Measurements from ENCODE around the gene LSP1.
"Not testable (repeated sequence)": the region's sequence is repeated elsewhere in the genome, so short reads cannot be mapped to it uniquely, and the experiment has no call there.

Gene LSP1

DNA sequence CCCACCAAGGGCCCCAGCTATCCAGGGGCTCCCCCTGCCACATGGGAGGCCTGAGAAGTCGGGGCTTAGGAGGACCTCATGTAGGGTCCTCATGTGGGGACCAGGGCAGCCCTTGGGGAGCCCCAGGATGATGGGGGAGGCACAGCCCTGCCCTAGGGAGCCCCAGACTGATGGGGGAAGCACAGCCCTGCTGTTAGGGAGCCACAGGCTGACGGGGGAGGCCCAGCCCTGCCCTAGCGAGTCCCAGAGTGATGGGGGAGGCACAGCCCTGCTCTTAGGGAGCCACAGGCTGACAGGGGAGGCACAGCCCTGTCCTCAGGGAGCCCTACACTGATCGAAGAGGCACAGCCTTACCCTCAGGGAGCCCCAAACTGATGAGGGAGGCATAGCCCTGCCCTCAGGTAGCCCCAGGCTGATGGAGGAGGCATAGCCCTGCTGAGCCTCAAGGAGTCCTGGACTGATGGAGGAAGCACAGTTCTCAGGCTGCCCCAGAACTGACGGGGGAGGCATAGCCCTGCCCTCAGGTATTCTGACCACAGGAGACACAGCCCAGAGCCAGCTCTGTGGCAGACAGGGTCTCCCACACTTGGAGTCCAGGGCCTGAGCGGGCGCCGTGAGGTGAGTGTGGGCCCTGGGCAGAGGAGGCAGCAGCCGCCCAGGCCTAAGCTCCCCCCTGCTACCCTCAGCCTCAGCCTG lies 28.0 kb downstream of the LSP1 start:
- H3K27me3 Mint-ChIP-seq, result no peaks in the 10 kb centered on the region
- H3K27ac Mint-ChIP-seq, result no peak overlapping the region
- CTCF ChIA-PET, result interaction anchor here (1.6 to 2.6 kb wide), 5 partner anchors 10 to 273 kb away, joined by 3 to 22 read pairs (median 7); partner anchors contain the start of genes LSP1, PRR33 and TNNI2
- peaks cover 7% of the 10 kb centered on the region for H3K4me1 Mint-ChIP-seq
- H3K9me3 Mint-ChIP-seq, result no peaks in the 10 kb centered on the region
- no peaks in the 10 kb centered on the region for H3K36me3 Mint-ChIP-seq
- H3K4me3 Mint-ChIP-seq, result no peak overlapping the region
- peak; percentile 20 for DNase-seq

DNA sequence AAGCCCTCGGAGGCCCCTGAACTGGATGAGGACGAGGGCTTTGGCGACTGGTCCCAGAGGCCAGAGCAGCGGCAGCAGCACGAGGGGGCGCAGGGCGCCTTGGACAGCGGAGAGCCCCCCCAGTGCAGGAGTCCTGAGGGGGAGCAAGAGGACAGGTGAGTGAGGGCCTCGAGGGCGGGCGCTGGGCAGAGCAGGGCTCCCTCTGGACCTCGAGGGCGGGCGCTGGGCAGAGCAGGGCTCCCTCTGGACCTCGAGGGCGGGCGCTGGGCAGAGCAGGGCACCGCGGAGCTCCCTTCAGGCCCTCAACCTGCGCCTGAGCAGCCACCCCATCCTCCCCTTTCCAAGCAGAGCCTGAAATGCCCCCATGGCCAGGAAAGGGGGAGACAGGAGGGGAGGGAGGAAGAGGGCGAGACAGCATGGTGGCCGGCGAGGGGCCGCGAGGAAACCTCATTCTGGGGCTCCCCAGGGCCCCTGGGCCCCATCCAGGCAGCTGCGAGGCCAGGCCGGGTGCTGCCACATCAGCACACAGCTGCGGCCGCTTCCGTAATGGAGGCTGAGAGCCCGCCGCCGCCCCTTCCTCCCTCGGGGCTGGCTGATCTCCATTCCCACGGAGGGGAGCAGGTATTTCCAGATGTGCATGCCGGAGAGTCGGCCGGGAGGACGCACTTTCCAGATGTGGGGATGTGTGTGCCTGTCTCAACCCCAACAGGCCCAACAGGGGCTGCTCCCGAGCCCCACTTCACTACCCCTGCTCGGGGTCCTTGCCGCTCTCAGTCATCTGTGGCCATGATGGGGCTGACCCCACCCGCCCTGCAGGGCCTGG lies 28.8 kb downstream of the LSP1 start:
- H3K4me3 Mint-ChIP-seq, result no peak overlapping the region
- DNase-seq, result peak; percentile 23
- H3K27me3 Mint-ChIP-seq, result no peaks in the 10 kb centered on the region
- H3K27ac Mint-ChIP-seq, result no peak overlapping the region
- CTCF ChIA-PET, result interaction anchor here (0.7 to 2.6 kb wide), 25 partner anchors 10 to 272 kb away, joined by 3 to 22 read pairs (median 5); partner anchors contain the start of genes LSP1, MRPL23, PRR33 and TNNI2
- no peaks in the 10 kb centered on the region for H3K36me3 Mint-ChIP-seq
- peaks cover 7% of the 10 kb centered on the region for H3K4me1 Mint-ChIP-seq
- H3K9me3 Mint-ChIP-seq, result no peaks in the 10 kb centered on the region

DNA sequence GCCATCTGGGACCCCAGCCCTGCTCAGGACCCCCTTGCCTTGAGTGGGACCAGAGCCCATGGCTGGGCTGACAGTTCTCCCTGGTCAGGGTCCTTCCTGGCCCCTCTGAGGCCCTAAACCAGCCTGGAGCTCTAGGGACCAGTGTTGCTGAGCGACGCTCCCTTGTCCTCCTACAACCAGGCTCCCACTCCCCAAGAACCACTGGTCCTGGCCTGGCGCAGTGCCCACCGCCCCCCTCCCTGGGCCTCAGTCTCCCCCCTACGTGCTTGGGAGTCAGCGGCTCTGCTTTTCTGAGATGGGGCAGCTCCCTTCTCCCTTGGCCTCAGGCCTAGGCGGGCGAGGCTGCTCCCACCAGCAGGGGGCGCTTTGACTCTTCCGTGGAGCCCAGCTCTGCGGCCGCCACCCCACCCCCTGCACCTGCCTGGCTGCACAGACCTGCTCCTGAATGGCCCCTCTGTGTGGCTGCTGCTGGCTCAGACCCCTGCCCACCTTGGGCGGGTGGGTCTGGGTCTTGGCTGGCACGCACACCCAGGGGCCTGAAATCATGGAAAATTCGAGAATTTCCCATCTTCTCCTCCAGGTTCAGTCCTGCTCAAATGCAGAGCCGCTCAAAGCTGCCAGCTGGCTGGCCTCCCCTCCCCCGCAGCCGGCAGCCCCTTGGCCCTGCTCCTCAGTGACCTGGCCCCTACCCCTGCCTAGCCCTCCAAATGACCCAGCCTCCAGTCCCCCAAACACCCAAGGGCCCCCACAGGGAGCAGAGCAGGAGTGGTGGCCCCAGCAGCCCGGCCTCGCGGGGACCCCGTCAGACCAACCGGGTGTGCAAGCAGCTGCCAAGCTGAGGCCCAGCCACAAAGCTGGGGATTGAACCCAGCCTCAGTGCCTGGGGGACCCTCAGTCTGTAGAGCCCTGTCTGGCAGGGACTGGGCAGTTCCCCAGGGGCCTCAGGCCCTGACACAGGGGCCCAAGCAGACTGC lies 29.7 kb downstream of the LSP1 start:
- peak; percentile 83 for DNase-seq
- CTCF ChIA-PET, result interaction anchor here (0.6 to 2.6 kb wide), 26 partner anchors 9 to 271 kb away, joined by 3 to 22 read pairs (median 5); partner anchors contain the start of genes LSP1, MRPL23, PRR33 and TNNI2
- no peak overlapping the region for H3K27ac Mint-ChIP-seq
- no peaks in the 10 kb centered on the region for H3K9me3 Mint-ChIP-seq
- no peak overlapping the region for H3K4me3 Mint-ChIP-seq
- no peaks in the 10 kb centered on the region for H3K27me3 Mint-ChIP-seq
- H3K36me3 Mint-ChIP-seq, result peaks cover under 1% of the 10 kb centered on the region
- peaks cover 9% of the 10 kb centered on the region for H3K4me1 Mint-ChIP-seq

DNA sequence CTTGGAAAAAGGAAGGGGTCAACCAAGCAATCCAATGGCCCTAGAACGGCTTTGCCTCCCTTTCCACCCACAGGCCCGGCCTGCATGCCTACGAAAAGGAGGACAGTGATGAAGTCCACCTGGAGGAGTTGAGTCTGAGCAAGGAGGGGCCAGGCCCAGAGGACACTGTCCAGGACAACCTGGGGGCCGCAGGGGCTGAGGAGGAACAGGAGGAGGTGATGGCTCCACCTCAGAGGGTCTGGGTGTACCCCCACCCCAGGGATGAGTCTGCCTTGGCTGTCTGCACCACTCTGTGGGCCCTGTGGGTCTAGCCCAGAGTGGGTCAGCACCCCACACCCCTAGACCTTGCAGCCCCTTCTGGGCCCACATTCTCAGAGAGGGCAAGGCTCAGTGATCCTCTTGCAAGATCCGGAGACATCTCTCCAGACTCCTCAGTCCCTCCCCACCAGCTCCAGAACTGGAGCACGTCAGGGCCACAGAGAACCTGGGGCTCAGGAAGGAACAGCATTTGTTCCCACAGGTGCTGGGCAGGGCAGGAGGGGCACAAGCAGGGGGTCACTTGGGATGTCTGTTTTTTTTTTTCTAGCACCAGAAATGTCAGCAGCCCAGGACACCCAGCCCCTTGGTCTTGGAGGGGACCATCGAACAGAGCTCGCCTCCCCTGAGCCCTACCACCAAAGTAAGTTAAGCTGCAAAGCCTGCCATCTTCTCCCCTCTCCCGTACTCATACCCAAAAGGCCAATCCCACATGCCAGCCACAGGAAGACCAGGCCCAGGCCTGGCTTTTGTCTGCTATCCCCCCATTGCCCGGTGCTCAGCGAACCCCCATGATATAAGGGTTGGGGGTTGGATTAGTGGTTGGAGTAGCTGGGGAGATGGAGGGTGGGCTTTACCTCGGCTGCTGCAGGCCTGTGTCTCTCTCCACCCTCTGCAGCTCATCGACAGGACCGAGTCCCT lies 30.7 kb downstream of the LSP1 start:
- CTCF ChIA-PET, result interaction anchor here (1.4 to 2.6 kb wide), 7 partner anchors 13 to 116 kb away, joined by 3 to 22 read pairs (median 8); partner anchors contain the start of gene LSP1
- Mint-ChIP-seq H3K9me3 (no peaks in the 10 kb centered on the region), H3K4me3 (no peak overlapping the region), H3K36me3 (peaks cover 10% of the 10 kb centered on the region), H3K27me3 (no peaks in the 10 kb centered on the region), H3K4me1 (peaks cover 19% of the 10 kb centered on the region), H3K27ac (no peak overlapping the region)
- DNase-seq, result peak; percentile 20

DNA sequence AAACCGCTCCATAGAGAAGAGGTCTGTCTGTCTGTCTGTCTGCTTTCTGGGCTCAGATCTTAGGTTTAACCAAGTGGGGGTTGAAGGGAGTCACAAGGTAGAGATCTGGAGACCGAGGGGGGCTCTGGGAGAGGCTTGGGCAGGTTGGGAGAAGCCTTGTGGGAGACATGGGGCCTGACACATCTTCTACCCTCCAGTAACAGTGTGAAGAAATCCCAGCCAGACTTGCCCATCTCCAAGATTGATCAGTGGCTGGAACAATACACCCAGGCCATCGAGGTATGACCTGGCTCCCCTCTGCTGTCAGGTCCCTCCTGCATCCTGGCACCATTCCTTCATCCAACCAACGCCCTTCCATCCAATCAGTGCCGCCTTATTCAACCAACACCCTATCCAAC lies 31.4 kb downstream of the LSP1 start:
- Mint-ChIP-seq H3K4me3 (no peak overlapping the region), H3K9me3 (no peaks in the 10 kb centered on the region), H3K27me3 (no peaks in the 10 kb centered on the region), H3K36me3 (peaks cover 14% of the 10 kb centered on the region), H3K27ac (no peak overlapping the region), H3K4me1 (peaks cover 24% of the 10 kb centered on the region)
- CTCF ChIA-PET, result no interaction called here
- DNase-seq, result peak; percentile 15

DNA sequence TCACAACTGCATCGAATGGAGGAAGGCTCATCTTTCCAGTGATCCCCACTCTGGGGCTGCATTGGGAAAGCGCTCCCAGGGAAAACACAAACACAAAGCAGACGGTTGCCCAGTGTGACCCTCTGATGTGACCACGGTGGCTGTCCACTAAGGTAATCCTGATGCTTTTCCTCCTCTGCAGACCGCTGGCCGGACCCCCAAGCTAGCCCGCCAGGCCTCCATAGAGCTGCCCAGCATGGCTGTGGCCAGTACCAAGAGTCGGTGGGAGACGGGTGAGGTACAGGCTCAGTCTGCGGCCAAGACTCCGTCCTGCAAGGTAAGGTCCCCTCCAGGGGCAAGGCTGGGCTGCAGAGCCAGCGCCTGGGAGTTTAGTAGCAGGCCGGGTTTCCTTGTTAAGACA lies 33.7 kb downstream of the LSP1 start:
- H3K27ac Mint-ChIP-seq, CTCF ChIA-PET: not testable (repeated sequence)

DNA sequence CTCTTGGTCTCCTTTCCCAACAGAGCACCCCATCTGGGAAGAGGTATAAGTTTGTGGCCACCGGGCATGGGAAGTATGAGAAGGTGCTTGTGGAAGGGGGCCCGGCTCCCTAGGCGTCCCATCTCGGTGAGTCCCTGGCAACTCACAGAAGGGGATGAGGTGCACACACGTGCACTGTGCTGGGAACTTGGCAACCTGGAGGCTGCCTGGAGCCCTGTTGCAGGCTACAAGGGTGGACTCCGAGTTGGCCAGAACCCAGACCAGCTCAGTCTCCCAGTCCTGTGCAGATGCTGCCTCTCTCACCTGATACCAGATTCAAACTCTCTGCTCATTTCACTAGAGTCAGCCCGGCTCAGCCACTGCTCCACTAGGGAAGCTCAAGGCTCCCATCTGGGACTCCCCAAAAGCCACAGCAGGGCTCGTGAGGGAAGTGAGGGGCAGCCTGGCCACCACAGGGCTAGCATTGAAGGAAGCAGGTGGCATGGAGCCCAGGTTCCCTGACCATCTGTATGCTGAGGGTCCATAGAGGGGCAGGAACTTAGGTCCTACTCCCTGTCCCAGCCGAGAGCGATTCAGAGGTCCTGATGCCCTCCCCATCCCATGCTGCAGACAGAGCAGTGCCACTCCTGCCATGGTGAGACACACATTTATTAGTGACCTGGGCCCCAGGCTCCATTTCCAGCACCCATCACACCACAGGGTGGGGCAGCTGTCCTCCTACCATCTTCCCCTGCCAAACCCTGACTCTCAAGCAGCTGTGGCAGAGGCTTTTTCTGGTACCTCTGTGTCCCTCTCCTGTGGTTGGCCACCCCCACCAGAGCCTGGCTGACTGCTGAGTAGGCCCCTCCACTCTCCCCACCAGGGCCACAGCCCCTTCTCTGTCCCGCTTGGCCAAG lies 34.8 kb downstream of the LSP1 start:
- H3K27me3 Mint-ChIP-seq, result no peaks in the 10 kb centered on the region
- H3K4me3 Mint-ChIP-seq, result no peak overlapping the region
- CTCF ChIA-PET, result interaction anchor here (1.9 kb wide), 1 partner anchor 12 kb away, joined by 5 read pairs; no protein-coding TSS in a partner anchor
- H3K4me1 Mint-ChIP-seq, result peaks cover 38% of the 10 kb centered on the region
- H3K36me3 Mint-ChIP-seq, result peaks cover 23% of the 10 kb centered on the region
- DNase-seq, result no peak
- H3K9me3 Mint-ChIP-seq, result peaks cover 3% of the 10 kb centered on the region
- peak overlapping the region; percentile 87 for H3K27ac Mint-ChIP-seq

More for the DNA sequence above, 33.7 kb downstream of the LSP1 start:
- not testable (repeated sequence) for H3K27me3 Mint-ChIP-seq, H3K4me3 Mint-ChIP-seq, H3K9me3 Mint-ChIP-seq, DNase-seq
- H3K36me3 Mint-ChIP-seq, result peaks cover 16% of the 10 kb centered on the region
- H3K4me1 Mint-ChIP-seq, result peaks cover 35% of the 10 kb centered on the region

DNA sequence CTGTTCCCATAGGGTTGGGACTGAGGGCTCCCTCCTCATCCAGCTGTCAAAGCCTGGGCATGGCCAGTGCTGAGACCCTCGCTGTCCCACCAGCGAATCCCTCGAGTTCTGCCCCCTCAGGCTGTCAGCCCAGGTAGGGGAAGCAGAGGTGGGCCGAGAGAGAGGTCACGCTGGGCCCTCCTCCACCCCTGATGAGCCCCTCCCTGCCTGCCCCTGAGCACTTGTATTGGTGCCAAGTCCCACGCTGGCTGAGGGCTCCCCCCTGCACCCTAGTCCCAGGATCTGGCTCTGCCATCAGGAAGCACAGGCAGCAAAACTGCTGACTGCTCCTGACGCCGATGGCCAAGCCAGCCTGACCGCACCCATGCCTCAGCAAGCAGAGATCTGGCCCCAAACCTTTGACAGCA lies 35.5 kb downstream of the LSP1 start:
- no peak for DNase-seq
- CTCF ChIA-PET, result interaction anchor here (1.9 kb wide), 1 partner anchor 12 kb away, joined by 5 read pairs; no protein-coding TSS in a partner anchor
- Mint-ChIP-seq H3K4me3 (peak overlapping the region; percentile 61), H3K4me1 (peaks cover 38% of the 10 kb centered on the region), H3K36me3 (peaks cover 24% of the 10 kb centered on the region), H3K27ac (peak overlapping the region; percentile 87), H3K9me3 (peaks cover 4% of the 10 kb centered on the region), H3K27me3 (no peaks in the 10 kb centered on the region)

DNA sequence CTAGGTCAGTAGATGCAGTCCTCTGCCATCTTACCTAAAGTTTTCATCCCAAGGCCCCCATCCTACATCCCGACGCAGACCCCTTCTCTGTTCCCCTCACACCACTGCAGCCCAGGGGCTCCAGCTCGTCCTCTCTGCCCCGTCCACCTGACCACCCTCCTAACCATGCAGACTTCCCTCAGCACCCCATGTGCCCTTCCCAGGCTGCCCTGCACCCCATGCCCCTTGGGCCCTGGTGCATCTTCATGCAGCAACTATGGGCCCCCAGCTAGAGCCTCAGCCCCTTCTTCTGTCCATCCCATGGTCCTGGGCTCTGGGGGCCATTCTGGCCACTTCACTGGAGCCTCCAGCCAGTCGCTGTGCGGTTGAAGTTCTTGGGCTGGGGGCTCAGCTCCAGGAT lies 35.9 kb downstream of the LSP1 start:
- Mint-ChIP-seq H3K4me1 (peaks cover 42% of the 10 kb centered on the region), H3K4me3 (peak overlapping the region; percentile 61)
- CTCF ChIA-PET, result interaction anchor here (1.9 kb wide), 1 partner anchor 13 kb away, joined by 5 read pairs; no protein-coding TSS in a partner anchor

DNA sequence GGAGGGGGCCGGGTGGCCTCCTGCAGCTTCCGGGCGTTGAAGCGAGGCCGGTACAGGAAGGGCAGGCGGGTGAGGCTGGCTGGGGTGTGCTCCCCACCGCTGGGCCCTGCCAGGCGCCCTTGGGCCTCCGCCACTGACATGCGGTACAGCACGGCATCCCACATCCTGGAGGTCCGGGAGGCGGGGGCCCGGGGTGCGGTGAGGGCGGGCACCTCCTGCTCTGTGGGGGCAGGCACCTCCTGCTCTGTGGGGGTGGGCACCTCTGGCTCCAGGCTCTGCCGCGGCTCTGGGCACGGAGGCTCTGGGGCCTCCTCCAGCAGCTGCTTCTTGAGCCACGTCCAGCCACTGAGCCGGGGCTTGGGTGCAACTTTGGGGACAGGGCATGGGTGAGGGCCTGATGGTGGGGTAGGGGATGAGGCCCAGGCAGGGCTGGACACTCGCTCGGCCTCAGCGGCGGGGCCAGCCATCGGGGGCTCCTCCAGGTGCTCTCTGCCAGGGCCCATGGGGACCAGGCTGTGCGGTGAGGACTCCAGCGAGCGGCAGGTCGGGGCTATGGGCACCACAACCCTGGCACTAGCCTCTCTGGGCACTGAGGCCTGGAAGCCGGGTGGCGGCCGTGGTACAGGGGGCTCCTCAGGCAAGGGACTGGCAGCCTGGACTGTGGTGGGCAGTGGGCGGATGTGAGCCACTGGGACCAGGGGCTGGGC lies 36.5 kb downstream of the LSP1 start:
- no peaks in the 10 kb centered on the region for H3K27me3 Mint-ChIP-seq
- peak overlapping the region; percentile 87 for H3K27ac Mint-ChIP-seq
- CTCF ChIA-PET, result interaction anchor here (1.9 kb wide), 1 partner anchor 14 kb away, joined by 5 read pairs; no protein-coding TSS in a partner anchor
- peak overlapping the region; percentile 68 for H3K4me3 Mint-ChIP-seq
- H3K4me1 Mint-ChIP-seq, result peaks cover 42% of the 10 kb centered on the region
- H3K36me3 Mint-ChIP-seq, result peaks cover 26% of the 10 kb centered on the region
- peak; percentile 89 for DNase-seq
- H3K9me3 Mint-ChIP-seq, result peaks cover 4% of the 10 kb centered on the region

More for the DNA sequence above, 35.9 kb downstream of the LSP1 start:
- H3K36me3 Mint-ChIP-seq, result peaks cover 26% of the 10 kb centered on the region
- peak overlapping the region; percentile 87 for H3K27ac Mint-ChIP-seq
- H3K9me3 Mint-ChIP-seq, result peaks cover 4% of the 10 kb centered on the region
- DNase-seq, result no peak
- H3K27me3 Mint-ChIP-seq, result no peaks in the 10 kb centered on the region
